ENCODE data around the gene SRBD1. TPM values are rescaled to one million over a fixed set of nuclear protein-coding genes. Genes with fewer than 3 reads are reported as not detected.

SRBD1 gene
- total RNA-seq, 1 donor from 2014 or later, result 13.8 TPM

DNA sequence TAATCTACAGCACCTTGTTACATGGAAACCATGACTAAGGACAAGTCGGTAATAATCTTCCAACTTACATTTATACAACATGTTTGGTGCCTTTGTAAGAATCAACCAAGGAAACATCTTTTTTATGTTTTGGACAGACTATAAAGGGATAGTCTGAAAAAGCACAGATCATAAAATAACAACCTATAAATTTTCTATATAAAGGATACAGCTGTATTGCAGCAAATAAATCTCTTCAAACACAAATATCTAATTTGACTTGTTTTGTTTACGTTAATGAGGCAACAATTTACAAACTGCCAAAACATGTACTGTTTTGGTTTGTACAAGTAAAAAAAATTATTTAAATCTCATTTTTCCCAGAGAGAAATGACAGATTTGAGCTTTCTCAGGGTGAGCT is 92.5 kb downstream of the SRBD1 start:
- TF ChIP-seq, protein P1, sequence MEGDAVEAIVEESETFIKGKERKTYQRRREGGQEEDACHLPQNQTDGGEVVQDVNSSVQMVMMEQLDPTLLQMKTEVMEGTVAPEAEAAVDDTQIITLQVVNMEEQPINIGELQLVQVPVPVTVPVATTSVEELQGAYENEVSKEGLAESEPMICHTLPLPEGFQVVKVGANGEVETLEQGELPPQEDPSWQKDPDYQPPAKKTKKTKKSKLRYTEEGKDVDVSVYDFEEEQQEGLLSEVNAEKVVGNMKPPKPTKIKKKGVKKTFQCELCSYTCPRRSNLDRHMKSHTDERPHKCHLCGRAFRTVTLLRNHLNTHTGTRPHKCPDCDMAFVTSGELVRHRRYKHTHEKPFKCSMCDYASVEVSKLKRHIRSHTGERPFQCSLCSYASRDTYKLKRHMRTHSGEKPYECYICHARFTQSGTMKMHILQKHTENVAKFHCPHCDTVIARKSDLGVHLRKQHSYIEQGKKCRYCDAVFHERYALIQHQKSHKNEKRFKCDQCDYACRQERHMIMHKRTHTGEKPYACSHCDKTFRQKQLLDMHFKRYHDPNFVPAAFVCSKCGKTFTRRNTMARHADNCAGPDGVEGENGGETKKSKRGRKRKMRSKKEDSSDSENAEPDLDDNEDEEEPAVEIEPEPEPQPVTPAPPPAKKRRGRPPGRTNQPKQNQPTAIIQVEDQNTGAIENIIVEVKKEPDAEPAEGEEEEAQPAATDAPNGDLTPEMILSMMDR (IDR thresholded peaks at IDR 0.05), result no peak
- no peaks in the 10 kb centered on the region for H3K27me3 Mint-ChIP-seq (ENCODE audit: unreplicated experiment)
- no peak for DNase-seq (ENCODE audit: extremely low spot score, unreplicated experiment)
- H3K9me3 Mint-ChIP-seq (ENCODE audit: unreplicated experiment), result no peaks in the 10 kb centered on the region
- no peaks in the 10 kb centered on the region for H3K4me1 Mint-ChIP-seq (ENCODE audit: unreplicated experiment)
- peaks cover 8% of the 10 kb centered on the region for H3K36me3 Mint-ChIP-seq (ENCODE audit: unreplicated experiment)
- no peak overlapping the region for H3K4me3 Mint-ChIP-seq (ENCODE audit: unreplicated experiment)
- H3K27ac Mint-ChIP-seq (ENCODE audit: unreplicated experiment), result no peak overlapping the region

DNA sequence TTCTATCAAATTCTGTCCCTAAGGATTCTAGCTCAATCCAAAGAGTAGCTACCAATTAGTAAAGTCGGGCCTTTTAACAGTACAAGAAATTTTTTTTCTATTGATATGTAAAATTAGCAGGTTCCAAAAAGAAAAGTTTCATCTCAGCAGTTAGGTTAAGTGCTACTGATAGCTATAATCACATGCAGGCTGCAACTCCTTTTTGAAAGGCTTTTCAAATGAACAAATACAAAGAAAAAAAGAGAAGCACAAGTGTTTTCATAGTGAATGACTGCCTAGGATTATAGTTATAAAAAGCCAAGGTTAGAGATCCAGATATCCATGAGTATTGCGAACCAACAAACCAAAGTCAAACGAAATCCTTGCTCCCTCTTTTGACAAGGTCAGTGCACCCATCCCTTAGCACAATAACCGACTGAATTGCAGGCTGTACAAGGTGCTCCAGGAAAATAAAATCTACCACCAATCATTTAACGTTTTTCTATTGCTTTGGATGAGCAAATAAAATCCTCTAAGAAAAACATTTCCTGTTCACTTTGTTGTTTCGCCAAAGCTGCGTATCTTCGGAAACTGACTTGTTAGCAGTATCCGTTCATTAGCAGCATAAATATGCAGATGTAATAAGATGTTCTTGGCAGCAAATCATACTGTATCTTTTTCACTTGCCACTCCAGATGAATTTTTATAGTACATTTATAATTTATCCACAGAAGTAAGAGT is 100.2 kb downstream of the SRBD1 start:
- DNase-seq (ENCODE audit: extremely low spot score, unreplicated experiment), result no peak
- no peak overlapping the region for H3K4me3 Mint-ChIP-seq (ENCODE audit: unreplicated experiment)
- TF ChIP-seq, protein P1 (IDR thresholded peaks at IDR 0.05), result no peak
- H3K36me3 Mint-ChIP-seq (ENCODE audit: unreplicated experiment), result peaks cover 3% of the 10 kb centered on the region
- peaks cover 8% of the 10 kb centered on the region for H3K4me1 Mint-ChIP-seq (ENCODE audit: unreplicated experiment)
- no peak overlapping the region for H3K27ac Mint-ChIP-seq (ENCODE audit: unreplicated experiment)
- no peaks in the 10 kb centered on the region for H3K27me3 Mint-ChIP-seq (ENCODE audit: unreplicated experiment)
- no peaks in the 10 kb centered on the region for H3K9me3 Mint-ChIP-seq (ENCODE audit: unreplicated experiment)

DNA sequence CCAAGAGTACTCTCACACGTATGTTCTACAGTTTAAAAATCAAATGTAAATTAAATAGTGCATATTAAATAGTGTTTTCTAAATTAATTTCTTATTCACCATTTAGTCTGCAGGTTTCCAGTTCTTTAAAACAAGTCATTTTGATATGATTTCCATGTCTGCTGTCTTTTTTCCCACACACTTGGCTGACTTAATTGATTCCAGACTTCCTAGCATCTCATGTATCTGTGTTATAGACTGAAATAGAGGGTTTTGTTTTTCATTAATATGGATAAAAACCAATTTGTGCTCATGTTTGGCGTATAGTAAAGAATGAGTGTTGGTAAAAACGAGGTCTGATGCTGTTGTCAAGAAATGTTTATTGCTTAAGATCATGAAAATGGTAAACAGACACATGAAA is 104.3 kb downstream of the SRBD1 start:
- H3K27me3 Mint-ChIP-seq (ENCODE audit: unreplicated experiment), result no peaks in the 10 kb centered on the region
- DNase-seq (ENCODE audit: extremely low spot score, unreplicated experiment), result no peak
- H3K9me3 Mint-ChIP-seq (ENCODE audit: unreplicated experiment), result no peaks in the 10 kb centered on the region
- H3K4me3 Mint-ChIP-seq (ENCODE audit: unreplicated experiment), result no peak overlapping the region
- H3K27ac Mint-ChIP-seq (ENCODE audit: unreplicated experiment), result no peak overlapping the region
- H3K4me1 Mint-ChIP-seq (ENCODE audit: unreplicated experiment), result peaks cover 6% of the 10 kb centered on the region
- no peaks in the 10 kb centered on the region for H3K36me3 Mint-ChIP-seq (ENCODE audit: unreplicated experiment)
- TF ChIP-seq, protein P1 (IDR thresholded peaks at IDR 0.05), result no peak

DNA sequence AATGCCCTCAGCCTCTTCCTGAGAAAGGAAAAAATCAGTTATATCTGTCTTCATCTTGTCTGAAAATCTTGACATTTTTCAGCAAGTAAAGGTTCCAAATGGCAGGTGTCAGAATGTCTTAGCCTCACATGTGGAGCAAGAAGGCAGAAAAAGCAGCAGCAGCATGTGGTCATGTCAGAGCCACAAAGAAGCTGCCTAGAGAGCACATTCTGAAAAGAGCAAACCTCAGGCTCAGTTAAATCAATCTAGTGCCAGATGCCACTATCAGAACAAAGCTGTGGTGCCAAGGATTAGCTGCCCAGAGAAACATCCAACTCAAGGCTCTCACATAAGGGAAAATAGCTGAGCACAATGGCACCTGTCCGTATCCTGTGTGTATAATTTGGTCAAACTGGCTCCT is 105.9 kb downstream of the SRBD1 start:
- H3K9me3 Mint-ChIP-seq (ENCODE audit: unreplicated experiment), result no peaks in the 10 kb centered on the region
- H3K36me3 Mint-ChIP-seq (ENCODE audit: unreplicated experiment), result peaks cover 4% of the 10 kb centered on the region
- peaks cover 6% of the 10 kb centered on the region for H3K4me1 Mint-ChIP-seq (ENCODE audit: unreplicated experiment)
- no peaks in the 10 kb centered on the region for H3K27me3 Mint-ChIP-seq (ENCODE audit: unreplicated experiment)
- no peak overlapping the region for H3K4me3 Mint-ChIP-seq (ENCODE audit: unreplicated experiment)
- DNase-seq (ENCODE audit: extremely low spot score, unreplicated experiment), result no peak
- TF ChIP-seq, protein P1 (IDR thresholded peaks at IDR 0.05), result no peak
- no peak overlapping the region for H3K27ac Mint-ChIP-seq (ENCODE audit: unreplicated experiment)

DNA sequence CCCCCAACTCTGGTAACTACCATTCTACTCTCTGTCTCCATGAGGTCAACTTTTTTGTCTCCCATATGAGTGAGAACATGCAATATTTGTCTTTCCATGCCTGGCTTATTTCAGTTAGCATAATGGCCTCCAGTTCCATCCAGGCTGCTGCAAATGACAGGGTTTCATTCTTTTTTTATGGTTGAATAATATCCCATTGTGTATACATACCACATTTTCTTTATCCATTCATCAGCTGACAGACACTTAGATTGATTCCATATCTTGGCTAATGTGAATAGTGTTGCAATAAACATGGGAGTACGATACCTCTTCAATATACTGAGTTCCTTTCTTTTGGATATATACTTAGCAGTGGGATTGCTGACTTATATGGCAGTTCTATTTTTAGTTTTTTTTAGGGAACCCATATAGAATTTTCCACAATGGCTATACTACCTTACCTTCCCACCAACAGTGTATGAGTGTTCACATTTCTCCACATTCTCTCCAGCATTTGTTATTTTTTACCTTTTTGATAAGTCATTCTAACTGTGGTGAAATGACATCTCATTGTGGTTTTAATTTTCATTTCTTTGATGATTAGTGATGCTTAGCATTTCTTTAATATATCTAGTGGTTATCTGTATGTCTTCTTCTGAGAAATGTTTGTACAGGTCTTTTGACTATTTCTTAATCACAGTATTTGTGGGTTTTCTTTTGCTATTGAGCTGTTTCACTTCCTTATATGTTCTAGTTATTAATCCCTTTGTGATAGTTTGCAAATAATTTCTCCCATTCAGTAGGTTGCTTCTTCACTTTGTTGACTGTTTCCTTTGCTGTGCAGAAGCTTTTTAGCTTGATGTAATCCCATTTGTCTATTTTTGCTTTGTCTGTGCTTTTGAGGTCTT is 112.2 kb downstream of the SRBD1 start:
- no peak for DNase-seq (ENCODE audit: extremely low spot score, unreplicated experiment)
- H3K4me3 Mint-ChIP-seq (ENCODE audit: unreplicated experiment), result no peak overlapping the region
- H3K4me1 Mint-ChIP-seq (ENCODE audit: unreplicated experiment), result peaks cover 11% of the 10 kb centered on the region
- TF ChIP-seq, protein P1 (IDR thresholded peaks at IDR 0.05), result no peak
- no peak overlapping the region for H3K27ac Mint-ChIP-seq (ENCODE audit: unreplicated experiment)
- peaks cover 4% of the 10 kb centered on the region for H3K9me3 Mint-ChIP-seq (ENCODE audit: unreplicated experiment)
- no peaks in the 10 kb centered on the region for H3K27me3 Mint-ChIP-seq (ENCODE audit: unreplicated experiment)
- peaks cover 11% of the 10 kb centered on the region for H3K36me3 Mint-ChIP-seq (ENCODE audit: unreplicated experiment)

Data from osteocyte (in vitro differentiated cells).